ENCODE data around the gene SCFD1. TPM values are rescaled to one million over a fixed set of nuclear protein-coding genes. Genes with fewer than 3 reads are reported as not detected.
A peak's percentile ranks its signal among the peaks of the same experiment; 100 is the strongest.

Gene SCFD1
- total RNA-seq, 6 donors from 2014 or later: 26.1 to 132 (median 66.2) TPM

DNA sequence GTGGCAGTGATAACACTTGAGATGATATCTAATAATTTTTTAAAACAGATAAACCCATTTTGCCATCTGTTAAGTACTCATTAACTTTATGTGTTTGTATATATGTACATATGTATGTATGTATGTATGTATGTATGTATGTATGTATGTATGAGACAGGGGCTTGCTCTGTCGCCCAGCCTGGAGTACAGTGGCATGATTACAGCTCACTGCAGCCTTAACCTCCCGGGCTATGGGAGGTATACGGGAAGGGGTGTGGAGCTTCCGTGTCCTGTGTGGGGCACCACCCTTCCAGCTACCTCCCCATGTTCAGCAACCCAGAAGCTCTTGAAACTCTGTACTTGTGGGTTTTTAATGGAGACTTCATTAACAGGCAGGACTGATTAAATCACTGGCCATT is 116.9 kb downstream of the SCFD1 start:
- Histone ChIP-seq H3K27ac (no peak overlapping the region), H3K36me3 (peaks cover 0 to 30% (median 12%) of the 10 kb centered on the region in 4 donors), H3K27me3 (no peaks in the 10 kb centered on the region), H3K4me3 (no peak overlapping the region), H3K9me3 (no peaks in the 10 kb centered on the region), H3K4me1 (no peaks in the 10 kb centered on the region)
- DNase-seq (no peak), ATAC-seq (ENCODE audit: low FRiP score in 2 of 2) (no peak)
- TF ChIP-seq POLR2A (IDR thresholded peaks at IDR 0.05) (no peak), EP300 (IDR thresholded peaks at IDR 0.05) (no peak), POLR2AphosphoS5 (IDR thresholded peaks at IDR 0.05) (no peak)
- TF ChIP-seq, protein P1, sequence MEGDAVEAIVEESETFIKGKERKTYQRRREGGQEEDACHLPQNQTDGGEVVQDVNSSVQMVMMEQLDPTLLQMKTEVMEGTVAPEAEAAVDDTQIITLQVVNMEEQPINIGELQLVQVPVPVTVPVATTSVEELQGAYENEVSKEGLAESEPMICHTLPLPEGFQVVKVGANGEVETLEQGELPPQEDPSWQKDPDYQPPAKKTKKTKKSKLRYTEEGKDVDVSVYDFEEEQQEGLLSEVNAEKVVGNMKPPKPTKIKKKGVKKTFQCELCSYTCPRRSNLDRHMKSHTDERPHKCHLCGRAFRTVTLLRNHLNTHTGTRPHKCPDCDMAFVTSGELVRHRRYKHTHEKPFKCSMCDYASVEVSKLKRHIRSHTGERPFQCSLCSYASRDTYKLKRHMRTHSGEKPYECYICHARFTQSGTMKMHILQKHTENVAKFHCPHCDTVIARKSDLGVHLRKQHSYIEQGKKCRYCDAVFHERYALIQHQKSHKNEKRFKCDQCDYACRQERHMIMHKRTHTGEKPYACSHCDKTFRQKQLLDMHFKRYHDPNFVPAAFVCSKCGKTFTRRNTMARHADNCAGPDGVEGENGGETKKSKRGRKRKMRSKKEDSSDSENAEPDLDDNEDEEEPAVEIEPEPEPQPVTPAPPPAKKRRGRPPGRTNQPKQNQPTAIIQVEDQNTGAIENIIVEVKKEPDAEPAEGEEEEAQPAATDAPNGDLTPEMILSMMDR (IDR thresholded peaks at IDR 0.05): no peak
- WGBS, 2 donors: 86 to 88% methylated on average over 4 of the region's 4 CpGs

DNA sequence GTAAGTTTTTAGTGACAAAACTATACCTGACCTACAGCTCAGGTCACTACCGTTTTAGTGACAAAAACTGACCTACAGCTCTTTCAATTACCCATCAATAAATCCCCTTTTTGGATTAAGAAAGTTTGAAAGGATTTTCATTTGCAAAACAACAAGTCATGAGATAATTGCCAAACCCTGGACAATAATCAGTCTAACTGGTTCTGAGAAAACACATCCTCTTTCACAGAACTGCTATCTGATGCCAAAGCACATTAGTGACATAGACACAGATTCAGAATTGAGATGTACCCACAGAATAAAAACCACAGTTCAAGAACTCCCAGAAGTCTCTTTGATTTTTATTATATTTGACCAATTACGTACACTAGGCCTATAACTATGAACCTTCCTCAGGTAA is 126.2 kb downstream of the SCFD1 start:
- H3K27ac ChIP-seq: no peak overlapping the region
- H3K4me3 ChIP-seq: no peak overlapping the region
- TF ChIP-seq, protein P1 (IDR thresholded peaks at IDR 0.05): no peak
- no peak for TF ChIP-seq POLR2A (IDR thresholded peaks at IDR 0.05)
- TF ChIP-seq EP300 (IDR thresholded peaks at IDR 0.05): no peak
- TF ChIP-seq POLR2AphosphoS5 (IDR thresholded peaks at IDR 0.05): no peak
- H3K9me3 ChIP-seq: no peaks in the 10 kb centered on the region
- no peaks in the 10 kb centered on the region for H3K36me3 ChIP-seq
- H3K4me1 ChIP-seq: no peaks in the 10 kb centered on the region
- WGBS, 2 donors: 77 to 88% methylated on average over 2 of the region's 2 CpGs
- DNase-seq (no peak), ATAC-seq (ENCODE audit: low FRiP score in 2 of 2) (no peak)
- H3K27me3 ChIP-seq: no peaks in the 10 kb centered on the region

DNA sequence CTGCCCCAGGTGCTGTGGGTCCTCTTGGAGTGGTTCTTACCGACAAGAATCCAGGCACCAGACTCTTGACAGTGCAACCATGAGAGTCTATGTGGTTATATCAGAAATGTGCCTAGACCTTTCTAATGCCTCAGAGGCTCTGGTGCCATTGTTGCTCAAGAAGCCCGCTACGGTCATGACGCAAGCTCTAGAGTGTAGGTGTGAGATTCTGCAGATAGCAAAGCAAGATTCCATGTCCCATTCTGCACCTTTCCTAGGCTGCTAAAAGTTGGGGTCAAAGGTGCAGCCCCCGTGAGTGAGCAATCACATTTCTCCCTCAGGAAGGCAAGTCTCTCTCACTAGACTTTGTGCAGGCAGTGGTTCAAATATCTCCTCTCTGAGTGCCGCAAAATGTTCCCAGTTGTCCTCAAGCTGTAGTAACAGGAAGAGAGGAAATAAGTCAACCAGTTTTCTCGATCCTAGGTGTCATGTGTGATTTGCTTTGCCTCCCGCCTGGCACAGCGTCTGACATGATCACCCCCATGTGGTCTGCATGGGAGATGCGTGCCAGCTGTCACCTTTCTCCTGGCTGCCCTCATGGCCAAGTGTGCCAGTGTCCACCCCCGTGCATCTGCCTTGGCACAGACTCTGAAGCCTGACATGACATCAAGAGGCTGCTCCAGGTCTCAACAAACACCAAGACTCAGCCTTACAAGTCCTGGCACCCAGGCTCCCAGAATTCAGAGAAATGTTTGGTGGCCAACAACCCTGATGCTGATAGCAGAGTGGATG is 129.7 kb downstream of the SCFD1 start:
- Histone ChIP-seq H3K27me3 (no peaks in the 10 kb centered on the region), H3K36me3 (no peaks in the 10 kb centered on the region), H3K27ac (no peak overlapping the region), H3K9me3 (no peaks in the 10 kb centered on the region), H3K4me1 (no peaks in the 10 kb centered on the region), H3K4me3 (no peak overlapping the region)
- no peak for DNase-seq
- ATAC-seq (ENCODE audit: low FRiP score in 2 of 2): no peak
- no peak for TF ChIP-seq POLR2AphosphoS5 (IDR thresholded peaks at IDR 0.05)
- TF ChIP-seq, protein P1 (IDR thresholded peaks at IDR 0.05): peak in 2 of 6 experiments; percentile 11 to 24
- 65 to 73% methylated on average over 6 to 11 of the region's 11 CpGs for WGBS, 2 donors

DNA sequence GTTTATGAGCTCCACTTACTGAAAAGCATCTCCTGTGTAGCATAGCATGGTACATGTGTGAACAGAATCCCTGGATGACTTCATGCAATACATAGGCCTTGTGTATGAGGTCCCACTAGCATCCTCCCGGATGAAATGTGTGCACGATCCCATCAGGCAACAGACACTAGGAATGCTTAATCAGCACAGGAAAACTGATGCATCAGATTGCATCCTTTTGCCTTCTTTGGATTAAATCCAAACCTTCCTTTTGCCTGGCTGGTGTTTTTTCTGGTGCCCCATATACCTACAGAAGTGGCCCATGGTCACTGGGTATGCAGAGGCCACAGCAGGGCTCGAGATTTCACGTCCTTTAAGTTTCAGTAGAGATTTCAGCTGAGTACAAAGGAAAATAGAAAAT is 131.3 kb downstream of the SCFD1 start:
- Histone ChIP-seq H3K9me3 (no peaks in the 10 kb centered on the region), H3K36me3 (no peaks in the 10 kb centered on the region), H3K4me3 (no peak overlapping the region), H3K27me3 (no peaks in the 10 kb centered on the region), H3K27ac (no peak overlapping the region), H3K4me1 (no peaks in the 10 kb centered on the region)
- TF ChIP-seq, protein P1 (IDR thresholded peaks at IDR 0.05): no peak
- TF ChIP-seq POLR2A (IDR thresholded peaks at IDR 0.05) (no peak), POLR2AphosphoS5 (IDR thresholded peaks at IDR 0.05) (no peak), EP300 (IDR thresholded peaks at IDR 0.05) (no peak)
- ATAC-seq (ENCODE audit: low FRiP score in 2 of 2) (no peak), DNase-seq (no peak)
- WGBS, 2 donors: 76 to 86% methylated on average over 4 of the region's 4 CpGs

DNA sequence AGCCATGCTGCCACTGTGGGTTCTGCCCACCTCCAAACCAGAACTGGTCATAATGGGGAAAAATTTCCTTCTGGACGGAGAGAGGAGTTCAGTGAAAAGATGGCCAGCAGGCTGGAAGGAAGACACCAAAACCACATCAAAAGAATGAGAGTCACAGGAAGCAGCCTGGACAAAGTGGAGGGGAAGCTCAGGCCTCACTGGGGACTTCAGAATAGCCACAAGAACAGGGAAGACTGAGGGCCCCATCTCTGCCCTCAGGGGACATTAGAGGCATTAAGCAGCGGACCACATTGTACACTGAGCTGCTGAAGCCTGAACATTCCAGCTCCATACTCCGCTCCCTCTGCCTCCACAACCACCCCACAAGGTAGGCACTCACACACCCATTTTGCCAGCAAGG is 132.7 kb downstream of the SCFD1 start:
- TF ChIP-seq, protein P1 (IDR thresholded peaks at IDR 0.05): no peak
- no peak for TF ChIP-seq EP300 (IDR thresholded peaks at IDR 0.05)
- no peak for TF ChIP-seq POLR2AphosphoS5 (IDR thresholded peaks at IDR 0.05)
- no peak for TF ChIP-seq POLR2A (IDR thresholded peaks at IDR 0.05)
- no peak overlapping the region for H3K27ac ChIP-seq
- no peaks in the 10 kb centered on the region for H3K4me1 ChIP-seq
- no peaks in the 10 kb centered on the region for H3K9me3 ChIP-seq
- ATAC-seq (ENCODE audit: low FRiP score in 2 of 2) (peak in 1 of 2 donors; percentile 13), DNase-seq (no peak)
- H3K36me3 ChIP-seq: no peaks in the 10 kb centered on the region
- H3K27me3 ChIP-seq: no peaks in the 10 kb centered on the region
- no peak overlapping the region for H3K4me3 ChIP-seq
- 81 to 86% methylated on average over 3 of the region's 3 CpGs for WGBS, 2 donors

Measured in upper lobe of left lung (tissue), 6 donors.